ENCODE data around the gene DUOXA2.
"Not testable (repeated sequence)": the region's sequence is repeated elsewhere in the genome, so short reads cannot be mapped to it uniquely, and the experiment has no call there.

GRCh38 chr15:45073602-45074001 is 40.5 kb upstream of the DUOXA2 start:
- TF ChIP-seq, protein P1, sequence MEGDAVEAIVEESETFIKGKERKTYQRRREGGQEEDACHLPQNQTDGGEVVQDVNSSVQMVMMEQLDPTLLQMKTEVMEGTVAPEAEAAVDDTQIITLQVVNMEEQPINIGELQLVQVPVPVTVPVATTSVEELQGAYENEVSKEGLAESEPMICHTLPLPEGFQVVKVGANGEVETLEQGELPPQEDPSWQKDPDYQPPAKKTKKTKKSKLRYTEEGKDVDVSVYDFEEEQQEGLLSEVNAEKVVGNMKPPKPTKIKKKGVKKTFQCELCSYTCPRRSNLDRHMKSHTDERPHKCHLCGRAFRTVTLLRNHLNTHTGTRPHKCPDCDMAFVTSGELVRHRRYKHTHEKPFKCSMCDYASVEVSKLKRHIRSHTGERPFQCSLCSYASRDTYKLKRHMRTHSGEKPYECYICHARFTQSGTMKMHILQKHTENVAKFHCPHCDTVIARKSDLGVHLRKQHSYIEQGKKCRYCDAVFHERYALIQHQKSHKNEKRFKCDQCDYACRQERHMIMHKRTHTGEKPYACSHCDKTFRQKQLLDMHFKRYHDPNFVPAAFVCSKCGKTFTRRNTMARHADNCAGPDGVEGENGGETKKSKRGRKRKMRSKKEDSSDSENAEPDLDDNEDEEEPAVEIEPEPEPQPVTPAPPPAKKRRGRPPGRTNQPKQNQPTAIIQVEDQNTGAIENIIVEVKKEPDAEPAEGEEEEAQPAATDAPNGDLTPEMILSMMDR (IDR thresholded peaks at IDR 0.05; ENCODE audit: insufficient read depth, low read depth, low read length), result not testable (repeated sequence)
- TF ChIP-seq EZH2 (IDR thresholded peaks at IDR 0.05; ENCODE audit: insufficient read depth, low read length), result not testable (repeated sequence)

Data from astrocyte (in vitro differentiated cells and primary cell).